Prostate gland (tissue), 2 donors: ENCODE data around the gene ZFAND3.

Source experiments
- CTCF ChIP-seq, 4 experiments: fragments of 200-600 bp in 2 of 4; fragments of 450-650 bp in 2 of 4; sonication (generic) in 2 of 4; IDR thresholded peaks; 1 replicate in 3 of 4; 2 replicates in 1 of 4; pipeline ENCODE4 v1.5.1; 2016 to 2019; ENCODE audit warnings: antibody characterized with exemption in 4 of 4, mild to moderate bottlenecking in 2 of 4, moderate library complexity in 2 of 4
- POLR2AphosphoS5 ChIP-seq: sonication (generic); formaldehyde crosslinking; IDR thresholded peaks from one replicate; pipeline ENCODE4 v1.6.1; 2017; ENCODE audit warnings: antibody characterized with exemption

GRCh38 chr6:37845930-37846329 lies 26.4 kb downstream of the ZFAND3 start:
- TF ChIP-seq CTCF (IDR thresholded peaks at IDR 0.05) (no peak), POLR2AphosphoS5 (no peak)
